ENCODE measurements around the gene DNAH12.

- no peak for TF ChIP-seq GATA2 (IDR thresholded peaks at IDR 0.05; ENCODE audit: low read depth, low read length)
- no peak for TF ChIP-seq GATA3 (IDR thresholded peaks at IDR 0.05; ENCODE audit: low read depth, low read length)
Measured at GRCh38 chr3:57256844-57257243, 287.3 kb downstream of the DNAH12 start.

Measured in SH-SY5Y (cell line).